Ishikawa (cell line): Measurements from ENCODE around the gene GRIK4.

ENCODE experiments used
- CEBPB ChIP-seq: IDR thresholded peaks from 2 replicates; pipeline ENCODE4 v1.6.1; 2012
- EGR1 ChIP-seq: IDR thresholded peaks from 2 replicates; pipeline ENCODE4 v1.6.1; 2012
- EP300 ChIP-seq: IDR thresholded peaks from 2 replicates; pipeline ENCODE4 v1.6.1; 2012; ENCODE audit warnings: borderline replicate concordance
- FOXM1 ChIP-seq: IDR thresholded peaks from 2 replicates; pipeline ENCODE4 v1.6.1; 2012; ENCODE audit warnings: low read depth, borderline replicate concordance
- MAX ChIP-seq: IDR thresholded peaks from 2 replicates; pipeline ENCODE4 v1.6.1; 2012
- NFIC ChIP-seq: IDR thresholded peaks from 2 replicates; pipeline ENCODE4 v1.6.1; 2012
- RAD21 ChIP-seq: IDR thresholded peaks from 2 replicates; pipeline ENCODE4 v1.6.1; 2012; ENCODE audit warnings: low read depth
- REST ChIP-seq: IDR thresholded peaks from 2 replicates; pipeline ENCODE4 v1.6.1; 2012; ENCODE audit warnings: low read depth, mild to moderate bottlenecking
- TAF1 ChIP-seq: IDR thresholded peaks from 2 replicates; pipeline ENCODE4 v1.6.1; 2012; ENCODE audit warnings: low read depth, mild to moderate bottlenecking
- TEAD4 ChIP-seq: IDR thresholded peaks from 2 replicates; pipeline ENCODE4 v1.6.1; 2012
- YY1 ChIP-seq: IDR thresholded peaks from 2 replicates; pipeline ENCODE4 v1.6.1; 2012; ENCODE audit warnings: low read depth
- TF ChIP-seq, protein P1 (sequence below): IDR thresholded peaks from 2 replicates; pipeline ENCODE4 v1.6.1; 2012

DNA sequence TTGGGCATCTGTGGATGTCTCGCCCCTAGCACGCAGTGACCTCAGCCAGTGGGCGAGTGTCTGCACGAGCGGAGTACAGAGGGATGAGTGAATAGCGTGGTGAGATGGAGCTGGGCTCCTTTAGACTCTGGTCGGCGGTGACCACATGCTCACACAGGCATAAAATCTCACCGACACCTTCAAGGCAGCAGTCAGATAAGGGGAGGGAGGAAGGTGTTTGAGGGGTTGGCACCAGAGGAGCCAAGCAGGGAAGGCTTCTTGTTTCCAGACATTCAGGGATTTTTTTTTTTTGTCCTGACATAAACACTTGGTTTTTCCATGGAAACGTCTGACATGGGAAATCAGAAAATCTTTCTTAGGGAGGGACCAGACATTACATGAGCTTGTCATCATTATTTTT is 35.8 kb downstream of the GRIK4 start:
- no peak for TF ChIP-seq YY1
- TF ChIP-seq, protein P1, sequence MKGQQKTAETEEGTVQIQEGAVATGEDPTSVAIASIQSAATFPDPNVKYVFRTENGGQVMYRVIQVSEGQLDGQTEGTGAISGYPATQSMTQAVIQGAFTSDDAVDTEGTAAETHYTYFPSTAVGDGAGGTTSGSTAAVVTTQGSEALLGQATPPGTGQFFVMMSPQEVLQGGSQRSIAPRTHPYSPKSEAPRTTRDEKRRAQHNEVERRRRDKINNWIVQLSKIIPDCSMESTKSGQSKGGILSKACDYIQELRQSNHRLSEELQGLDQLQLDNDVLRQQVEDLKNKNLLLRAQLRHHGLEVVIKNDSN, result no peak
- no peak for TF ChIP-seq RAD21
- TF ChIP-seq FOXM1, result no peak
- no peak for TF ChIP-seq CEBPB
- no peak for TF ChIP-seq TEAD4
- no peak for TF ChIP-seq NFIC
- no peak for TF ChIP-seq MAX
- TF ChIP-seq TAF1, result no peak
- TF ChIP-seq EP300, result no peak
- no peak for TF ChIP-seq REST
- no peak for TF ChIP-seq EGR1
